SKM-1 treated with dmso at 0.1 percent for 144 hours (cell line): Measurements from ENCODE around the gene IGFBP7.
A peak's percentile ranks its signal among the peaks of the same experiment; 100 is the strongest.
"Not testable (repeated sequence)": the region's sequence is repeated elsewhere in the genome, so short reads cannot be mapped to it uniquely, and the experiment has no call there.

ENCODE experiments used
- DNase-seq: peaks from one replicate; lab custom pipeline; 2025; ENCODE audit not compliant: unreplicated experiment; lab: John Stamatoyannopoulos, UW

IGFBP7 gene

DNA sequence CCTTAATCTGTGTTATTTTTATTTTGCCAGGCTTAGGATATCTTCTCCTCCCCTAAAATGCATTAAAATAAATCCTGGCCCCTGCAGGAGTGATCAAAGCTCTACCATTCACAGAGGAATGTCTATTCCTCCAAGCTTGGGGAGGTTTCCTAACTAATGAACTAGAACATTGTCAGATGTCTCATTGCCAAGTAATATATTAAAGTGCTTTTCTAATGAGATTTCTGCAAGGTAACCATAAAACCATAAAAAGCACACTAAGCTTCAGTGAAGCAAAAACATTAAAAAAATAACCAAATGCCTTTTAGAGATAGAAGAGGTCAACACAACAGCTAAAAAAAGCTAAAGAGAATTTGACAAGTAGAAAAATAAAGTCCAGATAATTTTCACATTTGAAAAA is 34.8 kb downstream of the IGFBP7 start:
- no peak for DNase-seq

DNA sequence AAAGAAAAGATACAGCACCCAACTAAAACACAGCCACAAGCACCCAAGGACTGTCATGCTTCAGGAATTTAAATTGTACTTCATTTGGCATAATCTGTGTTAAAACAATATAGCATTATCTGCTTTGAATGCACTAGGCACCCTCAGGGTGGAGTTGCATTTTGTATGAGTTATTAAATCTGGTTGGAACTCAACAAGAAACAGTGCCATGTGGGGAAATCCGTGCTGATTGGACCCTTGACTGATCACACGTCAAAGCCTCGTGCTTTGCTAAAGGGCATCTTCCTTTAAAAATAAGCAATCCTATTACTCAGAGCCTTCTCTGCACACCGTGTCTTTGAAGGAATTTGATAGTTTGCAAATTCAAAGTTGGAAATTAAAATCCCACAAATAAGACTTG is 35.4 kb downstream of the IGFBP7 start:
- DNase-seq = no peak

DNA sequence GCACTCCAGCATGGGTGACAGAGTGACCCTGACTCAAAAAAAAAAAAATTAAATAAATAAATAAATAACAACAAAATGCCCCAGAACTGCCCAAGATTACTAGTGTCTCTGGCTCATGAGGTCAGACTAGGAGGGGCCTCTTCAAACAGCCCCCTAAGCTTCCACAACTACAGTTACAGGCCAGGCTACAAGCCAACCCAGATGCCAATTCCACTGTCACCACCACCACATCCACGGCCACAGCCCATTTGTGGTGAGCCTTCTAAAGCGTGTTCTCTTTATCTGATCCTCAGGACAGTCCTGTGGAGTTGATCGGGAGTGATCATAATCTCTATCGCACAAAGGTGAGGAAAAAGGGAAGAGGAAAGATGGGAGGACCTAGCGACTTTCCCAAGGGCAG is 36.6 kb downstream of the IGFBP7 start:
- DNase-seq = no peak

DNA sequence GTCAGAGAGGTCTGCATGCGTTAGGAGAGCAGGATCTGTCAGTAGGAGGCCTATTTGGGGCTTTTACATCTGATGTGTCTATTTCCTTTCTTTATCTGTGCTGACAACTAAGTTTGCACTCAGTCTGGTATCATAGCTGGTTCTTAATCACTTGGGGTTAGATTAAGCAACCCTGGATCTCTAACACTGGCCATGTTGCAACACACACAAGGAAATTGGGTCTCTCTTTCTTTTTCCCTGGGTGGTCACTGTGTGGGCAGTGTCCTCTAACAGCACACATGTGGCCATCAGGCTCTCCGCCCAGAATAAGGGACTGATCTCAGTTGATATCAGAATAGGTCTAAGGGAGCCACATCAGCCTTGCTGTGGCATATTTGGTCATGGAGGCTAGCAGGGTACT is 38.9 kb downstream of the IGFBP7 start:
- DNase-seq = peak; percentile 26

DNA sequence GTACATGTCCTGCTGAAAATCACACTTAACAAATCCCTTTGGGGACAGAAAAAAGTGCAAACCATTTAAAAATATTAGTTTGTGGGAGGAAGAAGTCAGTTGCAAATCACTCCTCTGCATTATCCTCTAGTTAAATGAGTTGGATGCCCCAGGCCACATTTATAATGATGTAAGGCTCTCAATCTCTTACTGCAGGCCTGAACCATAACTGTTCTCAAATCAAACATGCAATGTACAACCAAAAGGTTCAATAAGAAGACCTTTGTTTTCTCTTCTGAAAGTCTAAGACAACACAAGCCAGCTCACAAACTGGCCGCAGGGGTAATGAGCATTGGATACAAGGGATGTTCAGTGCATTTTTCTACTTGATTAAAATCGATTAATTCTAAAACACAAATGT is 39.7 kb downstream of the IGFBP7 start:
- no peak for DNase-seq

DNA sequence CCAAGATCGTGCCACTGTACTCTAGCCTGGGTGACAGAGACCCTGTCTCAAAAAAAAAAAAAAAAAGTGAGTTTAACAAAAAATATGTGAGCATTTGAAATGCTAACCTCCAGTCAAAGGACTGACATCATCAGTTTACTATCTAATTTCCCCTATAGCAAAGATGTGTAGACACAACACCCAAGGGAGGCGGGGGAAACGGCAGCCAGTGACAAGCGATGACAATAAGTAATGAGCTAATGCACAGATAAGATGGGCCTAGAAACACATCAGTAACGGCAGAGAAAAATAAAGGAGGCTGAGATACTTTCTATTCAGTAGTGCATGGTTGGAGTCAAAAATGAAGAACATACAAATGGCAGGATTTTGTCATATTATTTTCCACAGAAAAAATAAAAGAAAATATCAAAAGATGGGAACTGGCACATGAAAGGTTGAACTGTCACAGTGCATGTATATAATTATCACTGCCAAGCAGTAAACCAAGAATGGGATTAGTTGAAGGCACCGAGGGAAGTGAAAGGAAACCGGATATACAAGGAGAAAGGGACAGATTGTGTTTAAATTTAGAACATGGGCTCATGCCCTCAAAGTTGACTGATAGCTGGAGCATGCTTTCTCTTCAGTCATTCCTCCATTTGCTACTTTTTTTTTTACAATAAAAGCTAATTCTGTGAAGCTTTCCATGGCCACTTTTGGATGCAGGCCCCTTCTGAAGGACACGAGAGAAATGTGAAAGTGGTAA is 41.8 kb downstream of the IGFBP7 start:
- no peak for DNase-seq

DNA sequence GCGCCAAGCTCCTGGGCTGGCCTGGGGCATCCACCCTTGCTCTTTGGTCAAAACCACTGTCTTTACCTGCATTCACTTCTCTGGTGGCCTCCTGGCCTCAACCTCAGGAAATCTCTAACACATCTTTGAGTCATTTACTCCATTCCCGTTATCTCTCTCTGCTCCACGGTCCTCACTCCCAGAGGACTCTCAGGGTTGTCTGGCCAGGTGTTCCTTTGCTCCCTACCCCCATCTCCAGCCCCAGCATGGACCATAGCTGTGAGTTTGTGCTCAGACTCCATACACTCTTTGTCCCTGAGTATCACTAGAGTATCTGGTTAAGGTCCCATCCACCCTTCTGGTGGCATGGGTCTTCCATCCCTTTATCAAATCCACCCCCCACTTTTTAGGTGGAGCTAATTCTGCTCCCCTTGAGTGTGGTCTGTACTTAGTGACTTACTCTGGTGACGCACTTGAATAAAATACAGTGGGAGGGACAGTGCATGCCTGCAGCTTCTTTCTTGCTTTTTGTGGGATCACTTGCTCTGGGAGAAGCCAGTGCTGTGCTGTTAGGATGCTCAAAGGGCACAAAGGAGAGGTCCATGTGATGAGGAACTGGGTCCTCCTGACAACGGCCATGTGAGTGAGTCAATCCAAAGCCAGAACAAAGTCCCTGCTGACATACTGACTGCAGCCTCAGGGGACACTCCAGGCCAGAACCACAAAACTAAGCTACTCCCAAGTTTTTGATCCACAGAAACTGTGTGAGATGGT is 44.3 kb downstream of the IGFBP7 start:
- DNase-seq = no peak

DNA sequence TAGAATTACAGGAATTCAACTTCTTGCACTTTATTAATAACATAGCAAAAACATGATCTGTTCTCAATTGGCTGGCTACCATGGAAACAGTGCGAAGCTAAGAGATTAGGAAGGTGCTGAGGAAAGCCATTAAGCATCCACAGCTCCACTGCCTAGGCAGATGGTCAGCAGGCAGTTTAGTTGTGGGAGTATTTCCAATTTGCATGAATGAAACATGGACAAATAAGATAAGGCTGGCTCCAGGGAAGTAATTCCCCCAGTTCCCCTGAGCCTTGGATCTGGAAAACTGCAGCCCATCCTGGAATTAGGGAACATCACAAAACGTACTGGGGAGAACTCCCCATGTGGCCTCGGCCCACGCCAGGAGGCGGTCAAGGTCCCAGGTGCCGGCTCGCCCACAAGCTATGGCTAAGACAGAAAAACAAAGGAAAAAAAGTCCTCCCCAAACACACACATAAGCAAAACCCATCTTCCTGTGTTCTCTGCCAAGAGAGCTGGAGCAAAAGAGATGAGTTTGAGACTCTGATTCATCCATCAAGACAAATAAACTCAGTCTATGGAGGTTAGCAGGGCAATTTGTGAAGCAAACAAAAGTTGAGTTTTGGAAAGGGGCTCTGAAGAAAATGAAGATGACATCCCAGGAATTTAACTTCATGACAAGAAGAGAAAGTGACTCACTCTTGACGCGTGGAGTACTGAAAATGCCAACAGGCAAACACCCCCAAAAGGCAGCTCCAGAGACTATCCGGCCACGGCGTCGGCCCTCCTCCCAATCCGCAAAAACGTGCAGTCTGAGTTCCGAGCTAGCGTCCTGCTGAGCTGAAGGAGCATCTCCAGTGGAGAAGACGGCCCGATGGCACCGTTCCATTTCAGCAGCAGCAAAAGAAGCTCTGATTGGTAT is 45.1 kb downstream of the IGFBP7 start:
- no peak for DNase-seq

DNA sequence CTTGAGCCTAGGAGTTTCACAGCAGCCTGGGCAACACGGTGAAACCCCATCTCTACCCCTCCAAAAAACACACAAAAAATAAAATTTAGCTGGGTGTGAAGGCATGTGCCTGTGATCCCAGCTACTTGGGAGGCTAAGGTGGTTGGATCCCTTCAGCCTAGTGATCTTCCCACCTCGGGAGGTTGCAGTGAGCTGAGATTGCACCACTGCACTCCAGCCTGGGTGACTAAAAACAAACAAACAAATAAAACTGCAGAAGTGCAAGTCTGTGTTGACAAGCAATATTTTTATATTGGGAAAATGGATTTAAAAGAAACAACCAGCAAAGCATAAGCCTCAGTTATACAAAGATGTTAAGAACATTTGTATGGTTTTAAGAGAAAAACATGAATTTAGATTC is 46.1 kb downstream of the IGFBP7 start:
- no peak for DNase-seq

DNA sequence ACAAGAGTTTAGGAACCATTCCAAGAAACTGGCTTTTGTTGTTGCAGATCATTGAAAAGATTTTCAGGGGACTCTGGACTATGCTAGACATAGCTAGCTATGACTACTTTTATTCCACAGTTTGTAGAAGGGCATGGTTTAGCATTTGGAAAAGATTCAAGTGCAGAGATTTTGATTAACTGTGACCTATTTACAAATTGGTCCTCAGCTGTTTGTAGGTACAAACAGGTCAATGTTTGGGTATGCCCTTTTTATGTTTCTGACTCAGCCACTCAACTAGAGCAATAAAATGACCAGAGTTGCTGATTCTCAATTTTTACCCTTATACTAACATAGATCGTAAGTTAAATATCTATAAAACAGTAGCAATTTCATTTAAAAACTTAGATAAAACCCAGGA is 46.7 kb downstream of the IGFBP7 start:
- no peak for DNase-seq

DNA sequence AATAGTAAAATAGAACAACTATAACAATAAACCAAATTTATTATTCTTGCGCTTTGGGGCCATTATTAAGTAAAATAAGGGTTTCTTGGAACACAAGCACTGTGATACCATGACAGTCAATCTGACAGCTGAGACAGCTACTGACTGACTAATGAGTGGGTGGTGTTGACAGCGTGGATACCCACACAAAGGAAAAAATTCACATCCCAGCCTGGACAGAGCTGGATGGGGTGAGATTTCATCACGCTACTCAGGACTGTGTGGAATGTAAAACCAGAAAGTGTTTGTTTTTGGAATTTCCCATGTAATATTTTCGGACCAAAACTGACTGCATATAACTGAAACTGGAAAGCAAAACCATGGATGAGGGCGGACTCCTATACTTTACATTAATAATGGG is 48.8 kb downstream of the IGFBP7 start:
- DNase-seq = no peak

DNA sequence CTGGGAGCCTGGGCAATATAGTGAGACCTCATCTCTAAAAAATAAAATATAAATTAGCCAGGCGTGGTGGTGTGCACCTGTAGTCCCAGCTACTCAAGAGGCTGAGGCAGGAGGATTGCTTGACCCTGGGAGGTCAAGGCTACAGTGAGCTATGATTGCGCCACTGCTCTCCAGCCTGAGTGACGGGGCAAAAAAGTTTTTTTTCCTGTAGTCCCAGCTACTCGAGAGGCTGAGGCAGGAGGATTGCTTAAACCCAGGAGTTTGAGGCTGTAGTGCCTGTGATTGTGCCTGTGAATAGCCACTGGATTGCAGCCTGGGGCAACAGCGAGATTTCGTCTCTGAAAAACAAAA is 49.5 kb downstream of the IGFBP7 start:
- not testable (repeated sequence) for DNase-seq

DNA sequence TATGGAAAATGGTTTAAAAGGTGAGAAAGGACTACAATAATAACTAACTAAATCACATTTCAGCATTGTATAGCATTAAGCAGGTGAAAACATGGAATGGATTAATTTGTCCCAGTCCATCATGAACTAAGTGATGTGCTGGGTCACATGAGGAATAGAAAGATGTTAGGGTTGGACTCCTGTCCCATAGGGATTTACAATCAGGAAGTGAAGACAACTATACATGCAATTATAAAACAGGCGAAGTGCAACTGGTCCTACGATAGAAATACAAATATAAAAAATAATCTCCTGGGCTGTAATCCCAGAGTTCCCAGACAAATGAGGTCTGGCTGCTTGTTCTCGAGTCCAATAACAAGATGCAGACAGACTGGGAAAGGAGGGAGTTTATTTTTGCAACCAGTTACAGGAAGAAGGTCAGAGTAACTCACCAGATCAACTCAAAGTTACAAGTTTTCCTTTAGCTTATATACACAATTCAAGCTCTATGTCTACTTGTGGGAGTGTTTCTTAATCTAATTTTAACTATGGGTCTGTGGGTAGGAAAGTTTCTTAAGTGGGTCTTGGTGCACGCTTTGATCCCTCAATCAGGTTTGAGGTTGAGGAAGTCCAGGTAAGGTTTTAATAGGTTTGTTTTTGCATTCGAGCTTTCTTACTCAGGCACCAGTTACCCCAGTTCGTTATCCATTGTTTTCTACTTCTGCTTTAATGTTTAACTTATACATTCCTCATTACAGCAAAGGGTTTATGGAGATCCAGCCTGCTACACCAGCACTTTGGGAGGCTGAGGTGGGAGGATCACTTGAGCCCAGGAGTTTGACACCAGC is 50.1 kb downstream of the IGFBP7 start:
- DNase-seq = no peak

DNA sequence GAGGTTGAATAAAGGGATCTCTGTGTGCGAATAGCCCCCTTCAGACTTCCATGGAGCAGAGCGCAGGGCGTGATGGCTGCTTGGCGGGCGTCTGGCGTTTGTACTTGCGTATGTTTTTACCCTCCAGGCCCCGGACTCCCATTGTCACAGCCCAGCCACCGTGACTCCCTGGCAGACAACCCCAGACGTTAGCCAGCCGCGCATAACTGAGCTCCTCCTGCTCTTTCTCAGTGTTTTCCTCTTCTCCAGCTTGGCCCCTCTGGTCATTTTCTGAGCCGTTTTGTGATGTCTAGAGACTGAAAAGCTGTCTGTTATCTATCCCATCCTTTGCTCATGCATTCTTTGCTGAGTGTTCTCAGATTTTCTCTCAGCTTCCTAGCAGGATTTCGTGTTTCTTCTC is 54.3 kb downstream of the IGFBP7 start:
- no peak for DNase-seq

DNA sequence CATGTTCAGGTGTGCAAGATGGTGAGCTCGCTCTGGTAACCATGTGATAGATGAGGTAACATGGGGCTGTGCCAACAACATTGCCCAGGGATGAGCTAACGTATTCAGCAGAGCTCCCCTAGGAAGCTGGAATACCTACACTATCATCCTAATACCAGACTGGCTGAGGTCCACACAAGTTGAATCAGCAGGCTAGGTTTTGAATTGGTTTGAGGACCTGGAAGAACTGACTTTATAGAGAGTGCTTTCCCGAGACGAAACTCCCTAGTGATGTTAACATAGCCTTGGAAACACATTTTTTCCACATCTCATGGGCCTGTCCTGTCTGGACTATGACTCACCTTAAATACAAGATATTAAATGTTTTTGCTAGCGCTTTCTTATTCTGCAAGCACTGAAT is 56.7 kb downstream of the IGFBP7 start:
- no peak for DNase-seq

DNA sequence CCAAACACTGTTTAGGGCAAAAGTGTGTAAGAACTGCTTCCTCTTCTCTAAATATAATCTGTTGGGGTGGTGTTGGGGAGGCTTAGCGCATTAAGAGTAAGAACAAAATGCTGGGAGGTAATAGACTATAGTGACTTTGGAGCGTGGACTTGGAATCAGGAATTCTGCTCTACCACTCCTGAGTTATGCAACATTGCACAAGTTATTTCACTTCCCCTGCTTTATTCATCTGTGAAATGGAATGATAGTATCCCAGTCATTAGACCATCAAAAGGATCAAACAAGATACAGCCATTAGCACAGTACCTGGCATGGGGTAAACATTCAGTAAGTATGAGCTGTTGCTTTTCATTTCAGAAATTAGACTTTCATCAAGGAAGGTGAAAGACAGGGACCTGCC is 58.7 kb downstream of the IGFBP7 start:
- DNase-seq = no peak

DNA sequence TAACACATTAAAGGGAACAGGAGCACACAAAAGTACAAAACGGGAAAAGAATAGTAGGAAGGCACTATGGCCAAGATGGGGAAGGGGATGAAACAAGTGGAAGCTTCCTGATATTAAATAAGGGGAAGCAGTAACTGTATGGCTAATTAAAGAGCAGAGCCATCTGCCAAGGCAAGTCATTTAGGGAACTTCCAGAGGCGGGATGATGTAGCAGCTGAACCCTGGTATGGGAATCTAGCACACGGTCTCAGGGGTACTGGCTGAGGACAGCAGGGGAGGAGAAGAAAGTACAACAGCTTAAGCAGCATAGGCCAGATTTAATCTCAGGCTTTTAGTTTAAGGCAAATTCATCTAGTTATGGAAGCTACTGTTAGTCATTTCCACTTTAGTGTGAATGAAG is 59.1 kb downstream of the IGFBP7 start:
- DNase-seq = peak; percentile 43

DNA sequence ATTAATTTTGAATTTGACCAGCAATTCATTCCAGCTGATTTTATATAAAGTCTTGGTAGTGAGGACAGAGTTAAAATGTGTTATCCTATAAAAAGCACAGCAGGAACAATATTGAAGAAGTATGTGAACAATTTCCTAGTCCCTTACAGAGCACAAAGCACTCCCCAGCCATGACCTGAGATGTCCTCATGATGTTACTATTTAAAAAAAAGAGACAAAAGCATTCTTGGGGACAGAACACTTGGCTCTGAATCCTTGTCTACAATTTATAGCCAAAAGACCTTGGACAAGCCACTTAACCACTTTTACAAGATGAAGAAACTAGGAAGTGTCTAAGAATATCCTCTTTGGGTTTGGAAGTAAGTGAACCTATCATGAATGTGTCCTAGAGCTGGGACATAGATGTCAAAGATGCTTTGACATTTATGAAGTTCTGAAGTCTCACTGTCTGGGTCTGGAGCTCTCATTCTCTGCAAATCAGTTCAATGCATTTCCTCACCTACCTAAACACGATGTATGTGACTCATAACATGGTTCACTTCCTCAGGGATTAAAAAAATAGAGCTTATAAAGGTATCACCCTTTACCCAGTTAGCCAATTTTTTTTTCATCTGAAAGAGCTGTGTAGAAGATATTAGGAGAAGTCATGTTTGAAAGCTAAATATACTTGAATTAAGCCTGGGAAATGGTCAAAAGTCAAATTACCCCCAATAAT is 61.4 kb downstream of the IGFBP7 start:
- no peak for DNase-seq

DNA sequence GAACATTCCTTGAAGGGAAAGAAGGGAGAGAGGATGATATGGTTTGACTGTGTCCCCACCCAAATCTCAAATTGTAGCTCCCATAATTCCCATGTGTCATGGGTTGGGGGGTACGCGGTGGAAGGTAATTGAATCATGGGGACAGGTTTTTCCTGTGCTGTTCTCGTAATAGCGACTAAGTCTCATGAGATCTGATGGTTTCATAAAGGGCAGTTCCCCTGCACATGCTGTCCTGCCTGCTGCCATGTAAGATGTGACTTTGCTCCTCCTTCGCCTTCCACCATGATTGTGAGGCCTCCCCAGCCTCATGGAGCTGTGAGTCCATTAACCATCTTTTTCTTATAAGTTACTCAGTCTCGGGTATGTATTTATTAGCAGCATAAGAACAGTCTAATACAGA is 63.1 kb downstream of the IGFBP7 start:
- not testable (repeated sequence) for DNase-seq

DNA sequence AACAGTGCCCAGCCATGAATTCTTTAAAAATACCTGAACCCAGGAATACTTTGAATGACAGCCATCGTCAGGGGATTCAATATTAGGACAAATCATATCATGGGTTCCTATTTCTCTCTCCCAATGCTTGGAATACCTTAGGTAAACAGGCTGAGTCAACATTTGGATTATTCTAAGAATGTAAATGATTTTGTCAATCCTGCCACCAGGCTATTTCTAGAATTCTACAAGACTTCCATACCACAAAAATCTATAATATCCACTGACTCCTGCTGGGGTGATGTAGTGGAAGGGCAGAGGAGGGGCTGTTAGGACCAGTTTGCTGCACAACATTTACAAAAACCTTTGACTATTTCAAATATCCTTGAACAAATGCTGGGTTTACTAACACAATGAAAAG is 65.2 kb downstream of the IGFBP7 start:
- no peak for DNase-seq
